Measurements from ENCODE around the gene STYXL1. TPM values are rescaled to one million over a fixed set of nuclear protein-coding genes. Genes with fewer than 3 reads are reported as not detected.

Gene STYXL1
- total RNA-seq, 1 experiment from 2014 or later, result 30.5 TPM

GRCh38 chr7:75967055-75967454 lies 80.7 kb downstream of the STYXL1 start:
- no peaks in the 10 kb centered on the region for H4K20me1 ChIP-seq (ENCODE audit: insufficient read depth, low read depth, low read length)
- no peaks in the 10 kb centered on the region for H3K9me3 ChIP-seq (ENCODE audit: low read length)

GRCh38 chr7:75966190-75966961 lies 81.4 kb downstream of the STYXL1 start:
- Histone ChIP-seq H3K36me3 (ENCODE audit: insufficient read depth, low read length) (no peaks in the 10 kb centered on the region), H4K20me1 (ENCODE audit: insufficient read depth, low read depth, low read length) (no peaks in the 10 kb centered on the region), H3K27ac (ENCODE audit: low read length) (no peak overlapping the region), H3K9me2 (replicated peaks; ENCODE audit: insufficient read depth, low read length) (no peaks in the 10 kb centered on the region), H3K9me3 (ENCODE audit: low read length) (no peaks in the 10 kb centered on the region), H3K4me1 (ENCODE audit: low read length) (no peaks in the 10 kb centered on the region), H3K27me3 (ENCODE audit: low read length) (no peaks in the 10 kb centered on the region), H3K4me3 (ENCODE audit: low read length) (no peak overlapping the region), H3K9ac (ENCODE audit: low read length) (no peak overlapping the region), H3K79me2 (ENCODE audit: low read length) (no peaks in the 10 kb centered on the region), H3K4me2 (ENCODE audit: low read depth, low read length, poor library complexity, severe bottlenecking) (no peak overlapping the region), H2AFZ (ENCODE audit: low read length) (no peak overlapping the region)
- DNase-seq, result no peak

More at GRCh38 chr7:75967055-75967454, 80.7 kb downstream of the STYXL1 start:
- Histone ChIP-seq H3K4me3 (ENCODE audit: low read length) (no peak overlapping the region), H3K4me2 (ENCODE audit: low read depth, low read length, poor library complexity, severe bottlenecking) (no peak overlapping the region), H3K4me1 (ENCODE audit: low read length) (no peaks in the 10 kb centered on the region), H3K27me3 (ENCODE audit: low read length) (no peaks in the 10 kb centered on the region), H2AFZ (ENCODE audit: low read length) (no peak overlapping the region), H3K79me2 (ENCODE audit: low read length) (no peaks in the 10 kb centered on the region), H3K9ac (ENCODE audit: low read length) (no peak overlapping the region), H3K9me2 (replicated peaks; ENCODE audit: insufficient read depth, low read length) (no peaks in the 10 kb centered on the region), H3K27ac (ENCODE audit: low read length) (no peak overlapping the region), H3K36me3 (ENCODE audit: insufficient read depth, low read length) (no peaks in the 10 kb centered on the region)
- no peak for DNase-seq

GRCh38 chr7:75965617-75966016 lies 82.2 kb downstream of the STYXL1 start:
- Histone ChIP-seq H4K20me1 (ENCODE audit: insufficient read depth, low read depth, low read length) (no peaks in the 10 kb centered on the region), H3K27ac (ENCODE audit: low read length) (no peak overlapping the region), H2AFZ (ENCODE audit: low read length) (no peak overlapping the region), H3K4me1 (ENCODE audit: low read length) (no peaks in the 10 kb centered on the region), H3K4me3 (ENCODE audit: low read length) (no peak overlapping the region), H3K4me2 (ENCODE audit: low read depth, low read length, poor library complexity, severe bottlenecking) (no peak overlapping the region), H3K36me3 (ENCODE audit: insufficient read depth, low read length) (no peaks in the 10 kb centered on the region), H3K27me3 (ENCODE audit: low read length) (no peaks in the 10 kb centered on the region), H3K9ac (ENCODE audit: low read length) (no peak overlapping the region), H3K79me2 (ENCODE audit: low read length) (no peaks in the 10 kb centered on the region), H3K9me3 (ENCODE audit: low read length) (no peaks in the 10 kb centered on the region), H3K9me2 (replicated peaks; ENCODE audit: insufficient read depth, low read length) (no peaks in the 10 kb centered on the region)
- no peak for DNase-seq

GRCh38 chr7:75963381-75963995 lies 84.3 kb downstream of the STYXL1 start:
- DNase-seq, result no peak
- Histone ChIP-seq H3K9me2 (replicated peaks; ENCODE audit: insufficient read depth, low read length) (no peaks in the 10 kb centered on the region), H3K9me3 (ENCODE audit: low read length) (no peaks in the 10 kb centered on the region), H3K27ac (ENCODE audit: low read length) (no peak overlapping the region), H4K20me1 (ENCODE audit: insufficient read depth, low read depth, low read length) (no peaks in the 10 kb centered on the region), H3K27me3 (ENCODE audit: low read length) (no peaks in the 10 kb centered on the region), H3K4me1 (ENCODE audit: low read length) (no peaks in the 10 kb centered on the region), H2AFZ (ENCODE audit: low read length) (no peak overlapping the region), H3K4me2 (ENCODE audit: low read depth, low read length, poor library complexity, severe bottlenecking) (no peak overlapping the region), H3K36me3 (ENCODE audit: insufficient read depth, low read length) (no peaks in the 10 kb centered on the region), H3K79me2 (ENCODE audit: low read length) (no peaks in the 10 kb centered on the region), H3K4me3 (ENCODE audit: low read length) (no peak overlapping the region), H3K9ac (ENCODE audit: low read length) (no peak overlapping the region)

GRCh38 chr7:75962607-75963380 lies 85.0 kb downstream of the STYXL1 start:
- Histone ChIP-seq H3K4me2 (ENCODE audit: low read depth, low read length, poor library complexity, severe bottlenecking) (no peak overlapping the region), H3K9me3 (ENCODE audit: low read length) (no peaks in the 10 kb centered on the region), H3K4me1 (ENCODE audit: low read length) (no peaks in the 10 kb centered on the region), H3K4me3 (ENCODE audit: low read length) (no peak overlapping the region), H3K9me2 (replicated peaks; ENCODE audit: insufficient read depth, low read length) (no peaks in the 10 kb centered on the region), H4K20me1 (ENCODE audit: insufficient read depth, low read depth, low read length) (no peaks in the 10 kb centered on the region), H3K27ac (ENCODE audit: low read length) (no peak overlapping the region), H3K79me2 (ENCODE audit: low read length) (no peaks in the 10 kb centered on the region), H3K27me3 (ENCODE audit: low read length) (no peaks in the 10 kb centered on the region), H2AFZ (ENCODE audit: low read length) (no peak overlapping the region), H3K9ac (ENCODE audit: low read length) (no peak overlapping the region), H3K36me3 (ENCODE audit: insufficient read depth, low read length) (no peaks in the 10 kb centered on the region)
- DNase-seq, result no peak

- Histone ChIP-seq H3K4me1 (ENCODE audit: low read length) (no peaks in the 10 kb centered on the region), H3K36me3 (ENCODE audit: insufficient read depth, low read length) (no peaks in the 10 kb centered on the region), H4K20me1 (ENCODE audit: insufficient read depth, low read depth, low read length) (no peaks in the 10 kb centered on the region), H3K9me2 (replicated peaks; ENCODE audit: insufficient read depth, low read length) (no peaks in the 10 kb centered on the region), H3K4me3 (ENCODE audit: low read length) (no peak overlapping the region), H3K9me3 (ENCODE audit: low read length) (no peaks in the 10 kb centered on the region), H2AFZ (ENCODE audit: low read length) (no peak overlapping the region), H3K4me2 (ENCODE audit: low read depth, low read length, poor library complexity, severe bottlenecking) (no peak overlapping the region), H3K27ac (ENCODE audit: low read length) (no peak overlapping the region), H3K9ac (ENCODE audit: low read length) (no peak overlapping the region), H3K27me3 (ENCODE audit: low read length) (no peaks in the 10 kb centered on the region), H3K79me2 (ENCODE audit: low read length) (no peaks in the 10 kb centered on the region)
- no peak for DNase-seq
Observed at GRCh38 chr7:75961218-75961617, 86.6 kb downstream of the STYXL1 start.

GRCh38 chr7:75960372-75960771 lies 87.4 kb downstream of the STYXL1 start:
- Histone ChIP-seq H3K9me2 (replicated peaks; ENCODE audit: insufficient read depth, low read length) (no peaks in the 10 kb centered on the region), H3K4me3 (ENCODE audit: low read length) (no peak overlapping the region), H3K4me2 (ENCODE audit: low read depth, low read length, poor library complexity, severe bottlenecking) (no peak overlapping the region), H2AFZ (ENCODE audit: low read length) (no peak overlapping the region), H3K27ac (ENCODE audit: low read length) (no peak overlapping the region), H4K20me1 (ENCODE audit: insufficient read depth, low read depth, low read length) (no peaks in the 10 kb centered on the region), H3K9ac (ENCODE audit: low read length) (no peak overlapping the region), H3K4me1 (ENCODE audit: low read length) (no peaks in the 10 kb centered on the region), H3K27me3 (ENCODE audit: low read length) (no peaks in the 10 kb centered on the region), H3K9me3 (ENCODE audit: low read length) (no peaks in the 10 kb centered on the region), H3K79me2 (ENCODE audit: low read length) (no peaks in the 10 kb centered on the region), H3K36me3 (ENCODE audit: insufficient read depth, low read length) (no peaks in the 10 kb centered on the region)
- DNase-seq, result no peak

GRCh38 chr7:75958802-75959543 lies 88.8 kb downstream of the STYXL1 start:
- Histone ChIP-seq H3K4me2 (ENCODE audit: low read depth, low read length, poor library complexity, severe bottlenecking) (no peak overlapping the region), H3K9ac (ENCODE audit: low read length) (no peak overlapping the region)

More at GRCh38 chr7:75958802-75959543, 88.8 kb downstream of the STYXL1 start:
- Histone ChIP-seq H3K9me2 (replicated peaks; ENCODE audit: insufficient read depth, low read length) (no peaks in the 10 kb centered on the region), H3K27ac (ENCODE audit: low read length) (no peak overlapping the region), H3K36me3 (ENCODE audit: insufficient read depth, low read length) (no peaks in the 10 kb centered on the region), H3K27me3 (ENCODE audit: low read length) (no peaks in the 10 kb centered on the region), H2AFZ (ENCODE audit: low read length) (no peak overlapping the region), H3K4me3 (ENCODE audit: low read length) (no peak overlapping the region), H3K4me1 (ENCODE audit: low read length) (no peaks in the 10 kb centered on the region), H4K20me1 (ENCODE audit: insufficient read depth, low read depth, low read length) (no peaks in the 10 kb centered on the region), H3K79me2 (ENCODE audit: low read length) (no peaks in the 10 kb centered on the region), H3K9me3 (ENCODE audit: low read length) (no peaks in the 10 kb centered on the region)
- DNase-seq, result no peak
